Prostate gland (tissue), 2 donors: ENCODE measurements around the gene LVRN. TPM values are rescaled to one million over a fixed set of nuclear protein-coding genes. Genes with fewer than 3 reads are reported as not detected.

ENCODE experiments used
- DNase-seq: peaks from one replicate; pipeline ENCODE4 v3.0.0-alpha.2; 2019; ENCODE audit warnings: low spot score
- H3K27ac ChIP-seq, 2 donors: fragments of 200-600 bp; sonication (generic); 2 replicates each; pipeline ENCODE4 v1.5.1; 2017 to 2019
- H3K27me3 ChIP-seq: fragments of 200-600 bp; sonication (generic); replicated peaks from 2 replicates; pipeline ENCODE4 v1.5.1; 2019; ENCODE audit not compliant: insufficient read depth
- H3K36me3 ChIP-seq, 2 donors: fragments of 200-600 bp; sonication (generic); 1 replicate in 1 of 2; 2 replicates in 1 of 2; pipeline versions ENCODE4 v1.5.1 to v1.8.1; 2017 to 2019
- H3K4me1 ChIP-seq: fragments of 200-600 bp; sonication (generic); replicated peaks from 2 replicates; pipeline ENCODE4 v1.5.1; 2019
- H3K4me3 ChIP-seq, 2 donors: fragments of 200-600 bp; sonication (generic); 2 replicates each; pipeline ENCODE4 v1.5.1; 2017 to 2019
- H3K9me3 ChIP-seq: fragments of 200-600 bp; sonication (generic); 2 replicates; pipeline ENCODE4 v1.5.1; 2017
- POLR2A ChIP-seq: fragments of 450-650 bp; IDR thresholded peaks from one replicate; pipeline ENCODE4 v1.6.1; 2016; ENCODE audit warnings: antibody characterized with exemption, mild to moderate bottlenecking
- POLR2AphosphoS5 ChIP-seq: sonication (generic); formaldehyde crosslinking; IDR thresholded peaks from one replicate; pipeline ENCODE4 v1.6.1; 2017; ENCODE audit warnings: antibody characterized with exemption
- WGBS: methylation state at CpG from one replicate; pipeline ENCODE4 v1.1.5; 2018; 5-methylcytosine and 5-hydroxymethylcytosine counted together
- intact Hi-C: fragments of 100-400 bp; cut with DNase I; formaldehyde crosslinking; loops from one replicate; pipeline ENCODE4 v1.14.2; 2022
- total RNA-seq, 2 donors: library from RNA; depleted of rRNA; stranded (reverse); fragments of >200 nt; gene quantifications; one replicate each; pipeline ENCODE4 v1.1.0, GENCODE V29; 2016
- TF ChIP-seq, protein P1 (sequence below), 4 experiments: fragments of 200-600 bp in 2 of 4; fragments of 450-650 bp in 2 of 4; sonication (generic) in 2 of 4; IDR thresholded peaks; 1 replicate in 3 of 4; 2 replicates in 1 of 4; pipeline ENCODE4 v1.5.1; 2016 to 2019; ENCODE audit warnings: antibody characterized with exemption in 4 of 4, mild to moderate bottlenecking in 2 of 4, moderate library complexity in 2 of 4

The LVRN gene
- total RNA-seq, 2 donors from 2014 or later, result not detected

DNA sequence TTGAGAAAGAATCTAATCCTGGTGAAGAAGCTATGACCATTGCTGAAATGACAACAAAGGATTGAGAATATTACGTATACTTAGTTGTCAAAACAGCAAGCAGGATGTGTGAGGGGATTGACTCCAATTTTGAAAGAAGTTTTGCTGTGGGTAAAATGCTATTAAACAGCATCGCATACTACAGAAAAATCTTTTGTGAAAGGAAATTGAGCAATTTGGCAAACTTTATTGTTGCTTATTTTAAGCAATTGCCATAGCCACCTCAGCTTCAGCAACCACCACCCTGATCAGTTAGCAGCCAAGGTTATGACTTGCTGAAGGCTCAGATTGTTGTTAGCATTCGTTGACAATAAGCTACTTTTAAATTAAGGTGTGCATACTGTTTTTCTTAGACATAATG lies 47.5 kb downstream of the LVRN start:
- Histone ChIP-seq H3K4me3 (no peak overlapping the region), H3K27me3 (no peaks in the 10 kb centered on the region), H3K4me1 (no peaks in the 10 kb centered on the region), H3K9me3 (no peaks in the 10 kb centered on the region), H3K36me3 (no peaks in the 10 kb centered on the region), H3K27ac (no peak overlapping the region)
- DNase-seq, result no peak
- intact Hi-C loops, result no loop called here
- 87% methylated on average over 3 of the region's 3 CpGs for WGBS
- TF ChIP-seq POLR2A (no peak), POLR2AphosphoS5 (no peak)
- TF ChIP-seq, protein P1, sequence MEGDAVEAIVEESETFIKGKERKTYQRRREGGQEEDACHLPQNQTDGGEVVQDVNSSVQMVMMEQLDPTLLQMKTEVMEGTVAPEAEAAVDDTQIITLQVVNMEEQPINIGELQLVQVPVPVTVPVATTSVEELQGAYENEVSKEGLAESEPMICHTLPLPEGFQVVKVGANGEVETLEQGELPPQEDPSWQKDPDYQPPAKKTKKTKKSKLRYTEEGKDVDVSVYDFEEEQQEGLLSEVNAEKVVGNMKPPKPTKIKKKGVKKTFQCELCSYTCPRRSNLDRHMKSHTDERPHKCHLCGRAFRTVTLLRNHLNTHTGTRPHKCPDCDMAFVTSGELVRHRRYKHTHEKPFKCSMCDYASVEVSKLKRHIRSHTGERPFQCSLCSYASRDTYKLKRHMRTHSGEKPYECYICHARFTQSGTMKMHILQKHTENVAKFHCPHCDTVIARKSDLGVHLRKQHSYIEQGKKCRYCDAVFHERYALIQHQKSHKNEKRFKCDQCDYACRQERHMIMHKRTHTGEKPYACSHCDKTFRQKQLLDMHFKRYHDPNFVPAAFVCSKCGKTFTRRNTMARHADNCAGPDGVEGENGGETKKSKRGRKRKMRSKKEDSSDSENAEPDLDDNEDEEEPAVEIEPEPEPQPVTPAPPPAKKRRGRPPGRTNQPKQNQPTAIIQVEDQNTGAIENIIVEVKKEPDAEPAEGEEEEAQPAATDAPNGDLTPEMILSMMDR (IDR thresholded peaks at IDR 0.05), result no peak

DNA sequence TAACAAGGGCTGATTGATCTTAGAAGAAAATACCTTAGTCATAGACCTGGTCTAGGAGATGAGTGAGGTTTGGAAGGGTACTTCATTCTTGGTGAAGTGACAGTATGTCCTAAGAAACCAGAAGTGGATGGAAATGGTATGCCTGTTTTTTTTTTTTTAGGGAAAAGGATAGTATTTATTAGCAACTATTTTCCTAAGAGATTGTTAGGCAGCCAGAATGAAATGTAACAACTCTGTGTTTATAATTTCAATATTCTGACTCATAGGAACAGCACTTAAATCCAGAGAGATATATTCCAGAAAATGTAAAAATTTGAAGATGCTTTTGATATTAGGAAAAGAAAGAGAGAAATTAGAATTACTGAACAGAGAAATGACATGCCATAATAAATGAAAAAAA lies 48.8 kb downstream of the LVRN start:
- no peak overlapping the region for H3K27ac ChIP-seq
- DNase-seq, result no peak
- no peak overlapping the region for H3K4me3 ChIP-seq
- H3K4me1 ChIP-seq, result no peaks in the 10 kb centered on the region
- intact Hi-C loops, result no loop called here
- no peaks in the 10 kb centered on the region for H3K36me3 ChIP-seq
- TF ChIP-seq, protein P1 (IDR thresholded peaks at IDR 0.05), result no peak
- TF ChIP-seq POLR2AphosphoS5 (no peak), POLR2A (no peak)
- no peaks in the 10 kb centered on the region for H3K9me3 ChIP-seq
- no peaks in the 10 kb centered on the region for H3K27me3 ChIP-seq

DNA sequence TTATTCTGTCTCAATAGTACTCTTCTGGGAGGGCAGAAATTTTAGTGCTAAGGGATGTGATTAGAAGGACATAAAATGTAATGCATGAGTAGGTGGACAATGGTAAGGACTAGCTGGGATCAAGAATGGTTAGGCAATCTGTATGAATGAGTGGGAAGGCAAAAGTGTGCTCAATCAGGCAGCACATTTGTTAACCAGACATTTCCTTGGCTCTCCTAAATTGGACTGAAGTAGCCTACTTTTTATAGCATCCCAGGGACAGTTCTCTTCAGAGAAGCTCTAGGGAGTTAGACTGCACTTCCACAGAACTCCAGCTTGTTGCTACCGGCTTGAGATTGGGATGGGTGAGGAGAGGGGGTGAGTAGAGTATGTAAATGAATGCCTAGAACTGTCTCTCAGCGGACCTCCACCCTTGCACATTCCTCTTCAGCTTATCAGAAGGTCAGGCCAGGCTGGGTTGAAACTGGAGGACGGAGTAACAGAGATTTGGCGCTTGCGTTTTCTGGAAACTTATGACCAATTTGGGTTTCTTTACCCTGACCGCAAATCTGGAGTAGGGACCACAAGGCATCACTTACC lies 51.0 kb downstream of the LVRN start:
- intact Hi-C loops, result no loop called here
- WGBS, result 58% methylated on average over 6 of the region's 6 CpGs

DNA sequence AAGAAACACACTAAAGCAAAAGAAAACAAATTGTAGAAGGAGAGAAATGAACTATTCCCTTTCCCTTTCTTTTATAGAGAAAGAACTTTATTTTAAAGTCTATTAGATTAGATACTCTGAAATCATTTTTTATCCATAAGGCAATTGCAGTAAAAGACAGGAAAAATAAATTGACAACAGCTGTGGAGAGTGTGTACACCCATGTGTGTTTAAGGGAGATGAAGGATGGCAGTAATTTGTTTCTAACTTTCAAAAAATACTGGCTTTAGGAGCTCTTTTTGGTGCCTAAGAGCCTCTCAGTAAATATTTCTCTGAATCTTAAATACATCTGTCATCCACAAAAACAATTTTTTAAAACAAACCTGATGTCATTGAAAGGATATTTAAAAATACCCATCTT lies 51.7 kb downstream of the LVRN start:
- Histone ChIP-seq H3K27ac (no peak overlapping the region), H3K4me3 (no peak overlapping the region), H3K36me3 (no peaks in the 10 kb centered on the region), H3K27me3 (no peaks in the 10 kb centered on the region), H3K9me3 (no peaks in the 10 kb centered on the region), H3K4me1 (no peaks in the 10 kb centered on the region)
- intact Hi-C loops, result no loop called here
- no peak for DNase-seq
- TF ChIP-seq, protein P1 (IDR thresholded peaks at IDR 0.05), result no peak
- TF ChIP-seq POLR2AphosphoS5 (no peak), POLR2A (no peak)

More for the DNA sequence above, 51.0 kb downstream of the LVRN start:
- Histone ChIP-seq H3K27me3 (no peaks in the 10 kb centered on the region), H3K36me3 (no peaks in the 10 kb centered on the region), H3K4me1 (no peaks in the 10 kb centered on the region), H3K4me3 (no peak overlapping the region), H3K27ac (no peak overlapping the region), H3K9me3 (no peaks in the 10 kb centered on the region)
- DNase-seq, result no peak
- TF ChIP-seq POLR2A, result no peak
- TF ChIP-seq POLR2AphosphoS5, result no peak
- TF ChIP-seq, protein P1 (IDR thresholded peaks at IDR 0.05), result no peak

DNA sequence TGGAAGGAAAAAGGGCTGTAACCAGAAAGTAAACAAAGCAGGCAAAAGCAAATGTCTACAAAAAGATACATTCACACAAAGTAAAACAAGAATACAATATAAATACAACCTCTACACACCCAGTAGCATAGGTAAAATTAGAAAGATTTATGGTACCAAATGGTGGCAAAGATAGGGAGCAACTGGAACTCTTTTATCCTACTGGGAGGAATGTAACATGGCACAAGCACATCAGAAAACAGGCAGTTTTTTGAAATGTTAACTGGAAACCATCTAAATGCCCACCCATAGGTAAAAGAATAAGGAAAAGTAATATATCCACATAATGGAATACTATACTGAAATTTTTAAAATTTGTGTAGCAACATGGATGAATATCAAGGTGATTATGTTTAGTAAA lies 61.3 kb downstream of the LVRN start:
- Histone ChIP-seq H3K9me3 (no peaks in the 10 kb centered on the region), H3K27ac (no peak overlapping the region), H3K36me3 (no peaks in the 10 kb centered on the region), H3K4me1 (no peaks in the 10 kb centered on the region), H3K4me3 (no peak overlapping the region), H3K27me3 (no peaks in the 10 kb centered on the region)
- intact Hi-C loops, result no loop called here
- no peak for DNase-seq
- TF ChIP-seq, protein P1 (IDR thresholded peaks at IDR 0.05), result no peak
- TF ChIP-seq POLR2A, result no peak
- no peak for TF ChIP-seq POLR2AphosphoS5
